GM12878 (cell line): ENCODE results near the gene PSORS1C1.

Experiments used
- ATF3 ChIP-seq: IDR thresholded peaks from 2 replicates; pipeline ENCODE4 v1.6.1; 2011; ENCODE audit warnings: low read depth, mild to moderate bottlenecking, low read length, moderate library complexity, borderline replicate concordance; ENCODE audit errors: extremely low read depth
- CEBPB ChIP-seq, 2 experiments: fragments of 150-350 bp in 1 of 2; IDR thresholded peaks; 2 replicates each; pipeline ENCODE4 v1.6.1; 2012 to 2014; ENCODE audit warnings: low read depth in 2 of 2, low read length in 2 of 2, borderline replicate concordance in 1 of 2, inconsistent platforms in 1 of 2
- CTCF ChIP-seq, 3 experiments: IDR thresholded peaks in 2 of 3; conservative IDR thresholded peaks in 1 of 3; 2 replicates each; pipeline ENCODE4 v1.5.1; 2011; ENCODE audit warnings: low read depth in 3 of 3, low read length in 3 of 3, mild to moderate bottlenecking in 3 of 3, control low read depth in 2 of 3, moderate library complexity in 2 of 3, inconsistent platforms in 1 of 3, mixed read lengths in 1 of 3; ENCODE audit not compliant: control insufficient read depth in 2 of 3, insufficient read depth in 1 of 3; ENCODE audit errors: extremely low read depth in 1 of 3
- EZH2 ChIP-seq: IDR thresholded peaks from 2 replicates; pipeline ENCODE4 v1.6.1; 2012; ENCODE audit warnings: low read depth, mild to moderate bottlenecking, control low read depth, inconsistent platforms, low read length, borderline replicate concordance; ENCODE audit not compliant: control insufficient read depth
- MTA3 ChIP-seq: IDR thresholded peaks from 2 replicates; pipeline ENCODE4 v1.6.1; 2012; ENCODE audit warnings: low read length, inconsistent platforms, borderline replicate concordance
- NFIC ChIP-seq: IDR thresholded peaks from 2 replicates; pipeline ENCODE4 v1.6.1; 2012; ENCODE audit warnings: low read depth, mild to moderate bottlenecking, inconsistent platforms, low read length, moderate library complexity
- POLR2A ChIP-seq: IDR thresholded peaks from 2 replicates; pipeline ENCODE4 v1.6.1; 2011; ENCODE audit warnings: low read depth, mild to moderate bottlenecking, low read length
- SIN3A ChIP-seq: IDR thresholded peaks from 2 replicates; pipeline ENCODE4 v1.6.1; 2012; ENCODE audit warnings: low read depth, low read length, improper control_type of control experiment
- SIX5 ChIP-seq: IDR thresholded peaks from 2 replicates; pipeline ENCODE4 v1.6.1; 2011; ENCODE audit warnings: mild to moderate bottlenecking, low read depth, low read length, moderate library complexity; ENCODE audit not compliant: severe bottlenecking
- ZBTB33 ChIP-seq: fragments of 450-650 bp; IDR thresholded peaks from 2 replicates; pipeline ENCODE4 v1.6.1; 2017; ENCODE audit warnings: mild to moderate bottlenecking
- ZNF274 ChIP-seq: IDR thresholded peaks from one replicate; pipeline ENCODE4 v1.8.0; 2011; ENCODE audit not compliant: insufficient read length, insufficient read depth
- TF ChIP-seq, protein P1 (sequence below): IDR thresholded peaks from 2 replicates; pipeline ENCODE4 v1.6.1; 2012; ENCODE audit warnings: mild to moderate bottlenecking, low read depth, low read length

GRCh38 chr6:31116661-31117385, 2.2 kb downstream of the PSORS1C1 start:
- no peak for TF ChIP-seq MTA3
- no peak for TF ChIP-seq ATF3
- TF ChIP-seq SIN3A: no peak
- no peak for TF ChIP-seq ZNF274
- TF ChIP-seq CTCF (IDR thresholded peaks at IDR 0.05 in 2 of 3, conservative IDR thresholded peaks at IDR 0.05 in 1 of 3; ENCODE audit: control insufficient read depth in 2 of 3, extremely low read depth in 1 of 3, insufficient read depth in 1 of 3, low read depth in 3 of 3, low read length in 3 of 3): no peak
- TF ChIP-seq, protein P1, sequence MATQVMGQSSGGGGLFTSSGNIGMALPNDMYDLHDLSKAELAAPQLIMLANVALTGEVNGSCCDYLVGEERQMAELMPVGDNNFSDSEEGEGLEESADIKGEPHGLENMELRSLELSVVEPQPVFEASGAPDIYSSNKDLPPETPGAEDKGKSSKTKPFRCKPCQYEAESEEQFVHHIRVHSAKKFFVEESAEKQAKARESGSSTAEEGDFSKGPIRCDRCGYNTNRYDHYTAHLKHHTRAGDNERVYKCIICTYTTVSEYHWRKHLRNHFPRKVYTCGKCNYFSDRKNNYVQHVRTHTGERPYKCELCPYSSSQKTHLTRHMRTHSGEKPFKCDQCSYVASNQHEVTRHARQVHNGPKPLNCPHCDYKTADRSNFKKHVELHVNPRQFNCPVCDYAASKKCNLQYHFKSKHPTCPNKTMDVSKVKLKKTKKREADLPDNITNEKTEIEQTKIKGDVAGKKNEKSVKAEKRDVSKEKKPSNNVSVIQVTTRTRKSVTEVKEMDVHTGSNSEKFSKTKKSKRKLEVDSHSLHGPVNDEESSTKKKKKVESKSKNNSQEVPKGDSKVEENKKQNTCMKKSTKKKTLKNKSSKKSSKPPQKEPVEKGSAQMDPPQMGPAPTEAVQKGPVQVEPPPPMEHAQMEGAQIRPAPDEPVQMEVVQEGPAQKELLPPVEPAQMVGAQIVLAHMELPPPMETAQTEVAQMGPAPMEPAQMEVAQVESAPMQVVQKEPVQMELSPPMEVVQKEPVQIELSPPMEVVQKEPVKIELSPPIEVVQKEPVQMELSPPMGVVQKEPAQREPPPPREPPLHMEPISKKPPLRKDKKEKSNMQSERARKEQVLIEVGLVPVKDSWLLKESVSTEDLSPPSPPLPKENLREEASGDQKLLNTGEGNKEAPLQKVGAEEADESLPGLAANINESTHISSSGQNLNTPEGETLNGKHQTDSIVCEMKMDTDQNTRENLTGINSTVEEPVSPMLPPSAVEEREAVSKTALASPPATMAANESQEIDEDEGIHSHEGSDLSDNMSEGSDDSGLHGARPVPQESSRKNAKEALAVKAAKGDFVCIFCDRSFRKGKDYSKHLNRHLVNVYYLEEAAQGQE: no peak
- TF ChIP-seq POLR2A: no peak
- TF ChIP-seq SIX5: no peak
- no peak for TF ChIP-seq ZBTB33
- no peak for TF ChIP-seq EZH2
- no peak for TF ChIP-seq CEBPB (IDR thresholded peaks at IDR 0.05; ENCODE audit: borderline replicate concordance in 1 of 2, low read depth in 2 of 2, low read length in 2 of 2)
- no peak for TF ChIP-seq NFIC
